ENCODE data around the gene APC. TPM values are rescaled to one million over a fixed set of nuclear protein-coding genes. Genes with fewer than 3 reads are reported as not detected.

Gene APC
- total and polyA plus RNA-seq, 2 experiments from 2014 or later: 12.9 to 40.1 TPM

DNA sequence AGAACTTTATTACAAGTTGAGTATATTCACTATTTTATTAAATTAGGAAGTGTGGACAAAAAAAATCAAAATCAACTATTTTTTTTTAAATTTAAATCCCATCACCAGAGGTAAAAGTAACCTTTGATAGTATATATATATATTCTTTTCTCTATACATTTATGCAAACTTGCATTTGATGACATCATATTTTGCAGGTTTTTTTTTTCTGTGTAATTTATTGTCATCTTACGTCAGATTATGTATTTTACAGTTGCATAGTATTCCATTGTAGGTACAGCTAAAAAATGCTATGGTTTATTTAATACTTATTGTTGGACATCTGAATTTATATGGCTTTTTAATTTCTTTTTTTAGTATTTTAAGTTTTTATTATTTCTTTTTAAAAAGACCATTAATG, 25.5 kb downstream of the APC start:
- TF ChIP-seq, protein P1, sequence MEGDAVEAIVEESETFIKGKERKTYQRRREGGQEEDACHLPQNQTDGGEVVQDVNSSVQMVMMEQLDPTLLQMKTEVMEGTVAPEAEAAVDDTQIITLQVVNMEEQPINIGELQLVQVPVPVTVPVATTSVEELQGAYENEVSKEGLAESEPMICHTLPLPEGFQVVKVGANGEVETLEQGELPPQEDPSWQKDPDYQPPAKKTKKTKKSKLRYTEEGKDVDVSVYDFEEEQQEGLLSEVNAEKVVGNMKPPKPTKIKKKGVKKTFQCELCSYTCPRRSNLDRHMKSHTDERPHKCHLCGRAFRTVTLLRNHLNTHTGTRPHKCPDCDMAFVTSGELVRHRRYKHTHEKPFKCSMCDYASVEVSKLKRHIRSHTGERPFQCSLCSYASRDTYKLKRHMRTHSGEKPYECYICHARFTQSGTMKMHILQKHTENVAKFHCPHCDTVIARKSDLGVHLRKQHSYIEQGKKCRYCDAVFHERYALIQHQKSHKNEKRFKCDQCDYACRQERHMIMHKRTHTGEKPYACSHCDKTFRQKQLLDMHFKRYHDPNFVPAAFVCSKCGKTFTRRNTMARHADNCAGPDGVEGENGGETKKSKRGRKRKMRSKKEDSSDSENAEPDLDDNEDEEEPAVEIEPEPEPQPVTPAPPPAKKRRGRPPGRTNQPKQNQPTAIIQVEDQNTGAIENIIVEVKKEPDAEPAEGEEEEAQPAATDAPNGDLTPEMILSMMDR (IDR thresholded peaks at IDR 0.05; ENCODE audit: low read depth, low read length): no peak
- H3K4me3 ChIP-seq: no peak overlapping the region
- no peak for DNase-seq (ENCODE audit: low read depth in 1 of 2, low spot score in 1 of 2)
- H3K27me3 ChIP-seq: no peaks in the 10 kb centered on the region
- H3K27ac ChIP-seq: no peak overlapping the region
- H3K4me1 ChIP-seq (ENCODE audit: low read depth): peaks cover 14% of the 10 kb centered on the region
- no peaks in the 10 kb centered on the region for H3K9me3 ChIP-seq (ENCODE audit: low read depth)
- H3K36me3 ChIP-seq: peaks cover 8% of the 10 kb centered on the region

DNA sequence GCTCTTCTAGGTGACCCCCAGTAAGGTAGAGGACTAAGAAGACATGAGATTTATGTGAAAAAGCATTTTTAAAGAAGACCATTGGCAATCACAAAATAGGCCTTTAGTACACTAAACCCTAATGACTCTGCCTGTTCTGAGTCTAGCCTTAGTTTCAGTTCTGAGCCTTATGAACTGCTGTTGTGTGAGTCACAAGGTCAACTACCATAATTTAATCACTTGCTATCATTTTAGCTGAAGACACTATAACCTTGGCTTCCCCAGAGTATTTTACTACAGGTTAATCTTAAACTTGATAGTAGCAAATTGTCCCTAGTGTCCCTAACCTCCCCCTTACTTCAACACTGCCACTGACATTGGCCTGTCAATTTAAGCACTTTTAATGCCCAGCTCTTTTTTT, 34.4 kb downstream of the APC start:
- no peak for DNase-seq (ENCODE audit: low read depth in 1 of 2, low spot score in 1 of 2)
- TF ChIP-seq, protein P1 (IDR thresholded peaks at IDR 0.05; ENCODE audit: low read depth, low read length): no peak
- H3K27ac ChIP-seq: no peak overlapping the region
- H3K9me3 ChIP-seq (ENCODE audit: low read depth): no peaks in the 10 kb centered on the region
- H3K4me1 ChIP-seq (ENCODE audit: low read depth): no peaks in the 10 kb centered on the region
- H3K27me3 ChIP-seq: no peaks in the 10 kb centered on the region
- peaks cover 17% of the 10 kb centered on the region for H3K36me3 ChIP-seq
- H3K4me3 ChIP-seq: no peak overlapping the region

DNA sequence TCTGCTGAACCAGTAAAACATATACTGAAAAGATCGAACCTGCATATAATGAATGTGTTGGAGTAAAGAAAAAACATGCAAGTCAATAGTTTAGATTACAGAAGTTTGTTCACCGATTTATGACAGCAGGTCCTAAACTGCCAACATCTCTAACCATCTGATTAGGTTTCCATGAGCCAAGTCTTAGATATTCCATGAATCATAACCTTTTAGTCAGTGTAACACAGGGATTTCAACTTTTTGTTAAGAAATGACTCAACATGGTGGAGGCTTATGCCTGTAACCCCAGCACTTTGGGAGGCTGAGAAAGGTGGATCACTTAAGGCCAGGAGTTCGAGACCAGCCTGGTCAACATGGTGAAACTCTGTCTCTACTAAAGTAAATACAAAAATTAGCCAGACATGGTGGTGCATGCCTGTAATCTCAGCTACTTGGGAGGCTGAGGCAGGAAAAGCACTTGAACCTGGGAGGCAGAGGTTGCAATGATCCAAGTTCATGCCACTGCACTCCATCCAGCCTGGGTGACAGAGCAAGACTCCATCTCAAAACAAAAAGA, 38.7 kb downstream of the APC start:
- Histone ChIP-seq H3K36me3 (peaks cover 18% of the 10 kb centered on the region), H3K27ac (no peak overlapping the region), H3K4me3 (no peak overlapping the region), H3K27me3 (no peaks in the 10 kb centered on the region), H3K4me1 (ENCODE audit: low read depth) (peaks cover 8% of the 10 kb centered on the region), H3K9me3 (ENCODE audit: low read depth) (no peaks in the 10 kb centered on the region)
- DNase-seq (ENCODE audit: low read depth in 1 of 2, low spot score in 1 of 2): peak in 1 of 2 donors; percentile 65
- TF ChIP-seq, protein P1 (IDR thresholded peaks at IDR 0.05; ENCODE audit: low read depth, low read length): no peak

DNA sequence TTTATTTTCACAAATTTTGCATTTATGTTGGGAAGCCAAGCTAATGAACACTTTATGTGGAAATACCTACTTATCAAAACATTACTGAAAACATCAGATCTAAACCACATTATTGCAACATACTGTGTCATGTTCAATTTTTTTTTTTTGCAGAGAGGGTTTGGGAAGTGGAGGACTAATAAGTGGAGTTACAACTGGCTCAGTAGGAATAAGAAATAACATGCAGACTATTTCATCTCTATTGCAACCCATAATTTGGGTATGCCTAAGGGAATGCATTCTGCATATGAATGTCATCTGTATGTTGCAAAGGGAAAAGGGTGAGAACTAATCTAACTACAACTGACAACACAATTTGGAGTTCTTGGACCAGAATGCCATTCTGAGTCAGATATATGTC, 41.8 kb downstream of the APC start:
- Histone ChIP-seq H3K27ac (no peak overlapping the region), H3K27me3 (no peaks in the 10 kb centered on the region), H3K4me1 (ENCODE audit: low read depth) (peaks cover 8% of the 10 kb centered on the region), H3K36me3 (peaks cover 18% of the 10 kb centered on the region), H3K9me3 (ENCODE audit: low read depth) (no peaks in the 10 kb centered on the region), H3K4me3 (no peak overlapping the region)
- TF ChIP-seq, protein P1 (IDR thresholded peaks at IDR 0.05; ENCODE audit: low read depth, low read length): no peak
- peak in 1 of 2 donors; percentile 85 for DNase-seq (ENCODE audit: low read depth in 1 of 2, low spot score in 1 of 2)

DNA sequence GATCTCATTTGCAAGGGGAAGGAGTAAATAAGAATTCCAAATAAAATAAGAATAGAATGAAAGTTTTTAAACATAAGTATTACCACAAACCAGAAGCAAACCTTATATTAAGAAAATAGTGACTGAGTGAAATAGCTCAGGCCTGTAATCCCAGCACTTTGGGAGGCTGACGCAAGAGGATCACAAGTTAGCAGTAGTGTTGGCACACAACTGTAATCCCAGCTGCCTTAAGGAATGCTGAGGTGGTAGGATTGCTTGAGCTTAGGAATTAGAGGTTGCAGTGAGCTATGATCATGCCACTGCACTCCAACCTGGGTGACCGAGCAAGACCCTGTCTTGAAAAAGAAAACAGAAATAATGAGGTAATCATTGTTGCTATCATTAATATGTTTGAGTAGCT, 47.0 kb downstream of the APC start:
- peaks cover 11% of the 10 kb centered on the region for H3K36me3 ChIP-seq

More for the DNA sequence above, 47.0 kb downstream of the APC start:
- Histone ChIP-seq H3K4me1 (ENCODE audit: low read depth) (no peaks in the 10 kb centered on the region), H3K27ac (no peak overlapping the region), H3K4me3 (no peak overlapping the region), H3K27me3 (no peaks in the 10 kb centered on the region), H3K9me3 (ENCODE audit: low read depth) (no peaks in the 10 kb centered on the region)
- TF ChIP-seq, protein P1 (IDR thresholded peaks at IDR 0.05; ENCODE audit: low read depth, low read length): no peak
- peak in 1 of 2 donors; percentile 54 for DNase-seq (ENCODE audit: low read depth in 1 of 2, low spot score in 1 of 2)
